Measurements from ENCODE around the gene POLD2. TPM values are rescaled to one million over a fixed set of nuclear protein-coding genes. Genes with fewer than 3 reads are reported as not detected.

Gene POLD2
- total and polyA plus RNA-seq, 2 of the 4 experiments (the other 2 are of a cell fraction), result 142 to 163 TPM

DNA sequence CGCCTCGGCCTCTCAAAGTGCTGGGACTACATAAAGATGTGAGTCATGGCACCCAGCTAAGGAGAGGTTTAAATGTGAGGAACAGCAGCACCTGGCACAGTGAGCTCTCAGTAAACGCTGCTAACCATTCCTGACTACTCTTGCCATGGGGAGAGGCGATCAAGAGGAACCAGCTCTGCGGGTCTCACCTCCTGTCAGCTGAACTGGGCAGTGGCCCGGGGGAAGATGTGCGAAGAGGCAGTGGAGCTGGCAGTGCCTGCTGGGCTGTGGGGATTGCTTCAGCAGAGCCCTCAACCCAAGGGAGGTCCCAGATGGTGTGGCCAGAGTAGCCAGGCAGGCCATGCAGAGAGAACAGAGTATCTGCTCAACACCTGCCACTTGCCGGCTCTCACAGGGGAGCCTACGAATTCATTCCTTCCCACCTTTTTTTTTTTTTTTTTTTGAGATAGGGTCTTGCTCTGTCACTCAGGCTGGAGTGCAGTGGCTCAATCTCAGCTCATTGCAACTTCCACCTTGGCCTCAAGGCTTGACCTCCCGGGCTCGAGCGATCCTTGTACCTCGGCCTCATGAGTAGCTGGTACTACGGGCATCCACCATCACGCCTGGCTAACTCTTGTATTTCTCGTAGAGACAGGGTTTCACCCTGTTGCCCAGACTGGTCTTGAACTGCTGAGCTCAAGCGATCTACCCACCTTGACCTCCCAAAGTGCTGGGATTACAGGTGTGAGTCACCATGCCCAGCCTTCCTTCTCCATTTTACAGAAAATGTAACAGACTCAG is 47.9 kb downstream of the POLD2 start:
- BruUV-seq (replicated peaks), result no TSS peak
- Histone ChIP-seq H3K27ac (ENCODE audit: insufficient read depth, low read length) (no peak overlapping the region), H2BK15ac (ENCODE audit: low read depth, low read length) (no peak overlapping the region), H2BK20ac (ENCODE audit: low read depth, low read length) (no peak overlapping the region), H2AK5ac (ENCODE audit: low read depth, low read length) (no peak overlapping the region), H3K14ac (replicated peaks; ENCODE audit: low read depth, low read length) (no peak overlapping the region), H3K4ac (ENCODE audit: low read depth, low read length) (no peak overlapping the region), H3K9me1 (ENCODE audit: insufficient read depth, low read length) (no peaks in the 10 kb centered on the region; the same call in 1 of the 2 replicates), H3K9me3 (ENCODE audit: control insufficient read depth, insufficient read depth, low read length) (no peaks in the 10 kb centered on the region), H2BK120ac (ENCODE audit: low read depth, low read length) (no peak overlapping the region), H3K79me1 (ENCODE audit: low read depth in 1 of 2, low read length in 2 of 2) (peaks cover 0 to 14% of the 10 kb centered on the region in 2 experiments; a peak in 2 of 4 replicates), H3K56ac (ENCODE audit: extremely low read depth, insufficient read depth, low read length) (no peak overlapping the region), H3K4me2 (ENCODE audit: low read depth, low read length) (no peak overlapping the region), H3K4me3 (ENCODE audit: insufficient read depth, low read depth, low read length) (no peak overlapping the region), H3K36me3 (ENCODE audit: control insufficient read depth, insufficient read depth, low read length) (peaks cover 60% of the 10 kb centered on the region), H4K8ac (ENCODE audit: low read depth in 2 of 2, low read length in 2 of 2) (no peak overlapping the region), H3K23ac (ENCODE audit: low read depth, low read length) (no peak overlapping the region), H4K20me1 (ENCODE audit: insufficient read depth, low read length) (no peaks in the 10 kb centered on the region; the same call in 1 of the 2 replicates), H2AFZ (replicated peaks; ENCODE audit: low read length, poor library complexity) (no peak overlapping the region), H3K27me3 (ENCODE audit: control insufficient read depth, insufficient read depth, low read length) (no peaks in the 10 kb centered on the region), H3K18ac (ENCODE audit: low read depth, low read length) (no peak overlapping the region), H4K91ac (ENCODE audit: insufficient read depth, low read depth, low read length) (no peak overlapping the region), H3K9ac (ENCODE audit: low read depth, low read length) (no peak overlapping the region), H4K5ac (ENCODE audit: low read depth, low read length) (no peak overlapping the region), H2AK9ac (replicated peaks; ENCODE audit: low read depth, low read length, poor library complexity) (no peak overlapping the region), H2BK5ac (ENCODE audit: low read depth, low read length, poor library complexity, severe bottlenecking) (no peak overlapping the region), H3K4me1 (ENCODE audit: control insufficient read depth, insufficient read depth, low read length) (peaks cover 10% of the 10 kb centered on the region)
- DNase-seq (no peak), ATAC-seq (ENCODE audit: low read depth) (no peak)
- dilution Hi-C loops (cut with HindIII; ENCODE audit: low sequenced_read_pairs, unreplicated experiment), result no loop called here
- 97% methylated on average over 6 of the region's 17 CpGs; no CpG with 5 or more reads in 1 of the 2 experiments for WGBS, 2 experiments (ENCODE audit: extremely low coverage in 2 of 2, insufficient read length in 1 of 2)
- intact Hi-C loops (cut with micrococcal nuclease), result no loop called here
- no peak for TF ChIP-seq RCOR1 (IDR thresholded peaks at IDR 0.05; ENCODE audit: insufficient replicate concordance, low read length)
- no peak for TF ChIP-seq SMC3 (IDR thresholded peaks at IDR 0.05; ENCODE audit: low read depth, low read length)
- TF ChIP-seq, protein P1, sequence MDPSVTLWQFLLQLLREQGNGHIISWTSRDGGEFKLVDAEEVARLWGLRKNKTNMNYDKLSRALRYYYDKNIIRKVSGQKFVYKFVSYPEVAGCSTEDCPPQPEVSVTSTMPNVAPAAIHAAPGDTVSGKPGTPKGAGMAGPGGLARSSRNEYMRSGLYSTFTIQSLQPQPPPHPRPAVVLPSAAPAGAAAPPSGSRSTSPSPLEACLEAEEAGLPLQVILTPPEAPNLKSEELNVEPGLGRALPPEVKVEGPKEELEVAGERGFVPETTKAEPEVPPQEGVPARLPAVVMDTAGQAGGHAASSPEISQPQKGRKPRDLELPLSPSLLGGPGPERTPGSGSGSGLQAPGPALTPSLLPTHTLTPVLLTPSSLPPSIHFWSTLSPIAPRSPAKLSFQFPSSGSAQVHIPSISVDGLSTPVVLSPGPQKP (IDR thresholded peaks at IDR 0.05; ENCODE audit: borderline replicate concordance, low read depth, low read length), result no peak
- TF ChIP-seq CEBPB (IDR thresholded peaks at IDR 0.05; ENCODE audit: low read depth, low read length), result no peak
- no peak for TF ChIP-seq NFE2L2 (IDR thresholded peaks at IDR 0.05; ENCODE audit: low read depth, low read length)
- TF ChIP-seq MAZ (IDR thresholded peaks at IDR 0.05; ENCODE audit: borderline replicate concordance, low read depth, low read length), result no peak
- no peak for TF ChIP-seq RAD21 (IDR thresholded peaks at IDR 0.05; ENCODE audit: low read length)
- TF ChIP-seq MAFK (IDR thresholded peaks at IDR 0.05; ENCODE audit: low read depth, low read length), result no peak
- TF ChIP-seq CHD1 (IDR thresholded peaks at IDR 0.05; ENCODE audit: low read depth, low read length), result no peak
- TF ChIP-seq, protein P2, sequence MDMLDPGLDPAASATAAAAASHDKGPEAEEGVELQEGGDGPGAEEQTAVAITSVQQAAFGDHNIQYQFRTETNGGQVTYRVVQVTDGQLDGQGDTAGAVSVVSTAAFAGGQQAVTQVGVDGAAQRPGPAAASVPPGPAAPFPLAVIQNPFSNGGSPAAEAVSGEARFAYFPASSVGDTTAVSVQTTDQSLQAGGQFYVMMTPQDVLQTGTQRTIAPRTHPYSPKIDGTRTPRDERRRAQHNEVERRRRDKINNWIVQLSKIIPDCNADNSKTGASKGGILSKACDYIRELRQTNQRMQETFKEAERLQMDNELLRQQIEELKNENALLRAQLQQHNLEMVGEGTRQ (IDR thresholded peaks at IDR 0.05; ENCODE audit: low read depth, low read length), result no peak
- TF ChIP-seq MXI1 (IDR thresholded peaks at IDR 0.05; ENCODE audit: borderline replicate concordance, low read depth, low read length), result no peak
- TF ChIP-seq POLR2A (IDR thresholded peaks at IDR 0.05; ENCODE audit: low read depth, low read length), result no peak
- TF ChIP-seq BHLHE40 (IDR thresholded peaks at IDR 0.05; ENCODE audit: low read depth, low read length), result no peak
- TF ChIP-seq, protein P3, sequence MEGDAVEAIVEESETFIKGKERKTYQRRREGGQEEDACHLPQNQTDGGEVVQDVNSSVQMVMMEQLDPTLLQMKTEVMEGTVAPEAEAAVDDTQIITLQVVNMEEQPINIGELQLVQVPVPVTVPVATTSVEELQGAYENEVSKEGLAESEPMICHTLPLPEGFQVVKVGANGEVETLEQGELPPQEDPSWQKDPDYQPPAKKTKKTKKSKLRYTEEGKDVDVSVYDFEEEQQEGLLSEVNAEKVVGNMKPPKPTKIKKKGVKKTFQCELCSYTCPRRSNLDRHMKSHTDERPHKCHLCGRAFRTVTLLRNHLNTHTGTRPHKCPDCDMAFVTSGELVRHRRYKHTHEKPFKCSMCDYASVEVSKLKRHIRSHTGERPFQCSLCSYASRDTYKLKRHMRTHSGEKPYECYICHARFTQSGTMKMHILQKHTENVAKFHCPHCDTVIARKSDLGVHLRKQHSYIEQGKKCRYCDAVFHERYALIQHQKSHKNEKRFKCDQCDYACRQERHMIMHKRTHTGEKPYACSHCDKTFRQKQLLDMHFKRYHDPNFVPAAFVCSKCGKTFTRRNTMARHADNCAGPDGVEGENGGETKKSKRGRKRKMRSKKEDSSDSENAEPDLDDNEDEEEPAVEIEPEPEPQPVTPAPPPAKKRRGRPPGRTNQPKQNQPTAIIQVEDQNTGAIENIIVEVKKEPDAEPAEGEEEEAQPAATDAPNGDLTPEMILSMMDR (conservative IDR thresholded peaks at IDR 0.05; ENCODE audit: low read depth, low read length), result no peak
- no peak for TF ChIP-seq RFX5 (IDR thresholded peaks at IDR 0.05; ENCODE audit: low read depth, low read length)
- no peak for TF ChIP-seq FOS (IDR thresholded peaks at IDR 0.05; ENCODE audit: low read depth, low read length)
- ChIA-PET POLR2A (ENCODE audit: unreplicated experiment) (no interaction called here), CTCF (no interaction called here)
- in situ Hi-C loops (cut with MboI; ENCODE audit: low sequenced_read_pairs), result no loop called here
